Measurements from ENCODE around the gene HMGA1.

The HMGA1 gene

GRCh38 chr6:34201455-34202107, 35.1 kb upstream of the HMGA1 start:
- Histone ChIP-seq H3K36me3 (no peaks in the 10 kb centered on the region), H3K9ac (no peak overlapping the region), H3K27me3 (no peaks in the 10 kb centered on the region), H3K4me1 (peaks cover 2% of the 10 kb centered on the region), H3K4me3 (no peak overlapping the region), H3K4me2 (no peak overlapping the region), H3K27ac (no peak overlapping the region), H4K20me1 (no peaks in the 10 kb centered on the region), H3K9me3 (peaks cover 18% of the 10 kb centered on the region)
- TF ChIP-seq Cebpa-rat (IDR thresholded peaks at IDR 0.05) = no peak

DNA sequence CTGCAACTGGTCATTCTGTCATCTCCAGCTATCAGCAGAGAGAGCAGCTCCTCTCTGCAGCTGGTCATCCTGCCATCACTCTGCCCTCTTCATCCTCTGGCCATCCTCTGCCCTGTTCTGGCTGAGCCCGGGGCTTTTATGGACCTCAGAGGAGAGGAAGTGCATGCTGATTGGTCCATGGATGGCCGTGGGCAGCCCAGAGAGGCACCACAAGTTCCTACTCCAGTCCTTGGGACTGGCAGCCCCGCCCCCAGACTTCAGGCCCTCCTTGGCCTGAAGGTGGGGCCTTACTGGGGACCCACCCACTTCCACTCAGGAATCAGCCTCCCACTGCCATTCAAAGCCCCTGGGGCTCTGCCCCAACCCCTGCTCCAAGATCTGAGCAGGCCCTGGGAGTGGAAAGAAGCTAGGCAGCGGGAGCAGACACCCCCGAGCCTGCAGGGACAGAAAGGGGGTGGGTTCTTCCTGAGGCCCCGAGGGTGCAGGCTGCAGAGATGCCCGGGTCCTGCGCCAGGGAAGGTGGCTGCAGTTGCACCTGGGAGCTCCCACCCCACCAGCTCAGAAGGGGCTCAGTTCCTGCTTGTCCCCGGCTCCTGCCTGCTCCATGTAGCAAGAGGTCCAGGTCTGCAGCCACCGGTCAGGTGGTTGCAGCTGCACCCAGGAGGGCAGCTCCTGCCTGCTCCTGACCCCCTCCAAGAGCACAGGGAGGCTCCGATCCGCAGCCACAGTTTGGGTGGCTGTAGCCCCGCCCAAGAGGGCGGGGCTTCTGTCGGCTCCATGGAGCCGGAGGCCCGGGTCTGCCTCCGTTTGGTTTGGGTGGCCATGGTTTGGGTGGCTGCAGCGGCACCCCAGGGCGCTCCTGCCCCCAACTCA, 34.1 kb upstream of the HMGA1 start:
- no peak for TF ChIP-seq Cebpa-rat (IDR thresholded peaks at IDR 0.05)
- H4K20me1 ChIP-seq = no peaks in the 10 kb centered on the region
- peaks cover 18% of the 10 kb centered on the region for H3K9me3 ChIP-seq
- no peak overlapping the region for H3K27ac ChIP-seq
- H3K36me3 ChIP-seq = no peaks in the 10 kb centered on the region
- H3K4me1 ChIP-seq = no peaks in the 10 kb centered on the region
- H3K27me3 ChIP-seq = no peaks in the 10 kb centered on the region
- H3K4me2 ChIP-seq = no peak overlapping the region
- H3K4me3 ChIP-seq = no peak overlapping the region
- no peak overlapping the region for H3K9ac ChIP-seq

DNA sequence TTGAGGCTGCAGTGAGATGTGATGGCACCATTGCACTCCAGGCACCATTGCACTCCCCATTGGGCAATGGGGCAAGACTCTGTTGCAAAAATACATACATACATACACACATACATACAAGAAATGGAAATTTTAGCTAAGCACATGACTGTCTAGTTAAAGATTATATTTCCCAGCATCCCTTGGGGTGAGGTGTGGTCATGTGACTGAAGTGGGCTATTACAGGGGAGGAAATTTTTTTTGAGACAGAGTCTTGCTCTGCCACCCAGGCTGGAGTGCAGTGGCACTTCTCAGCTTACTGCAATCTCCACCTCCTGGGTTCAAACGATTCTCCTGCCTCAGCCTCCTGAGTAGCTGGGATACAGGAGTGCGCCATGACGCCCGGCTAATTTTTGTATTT, 32.0 kb upstream of the HMGA1 start:
- no peaks in the 10 kb centered on the region for H3K36me3 ChIP-seq
- no peak for TF ChIP-seq Cebpa-rat (IDR thresholded peaks at IDR 0.05)
- H3K27me3 ChIP-seq = no peaks in the 10 kb centered on the region
- H3K27ac ChIP-seq = no peak overlapping the region
- no peak overlapping the region for H3K4me3 ChIP-seq
- no peak overlapping the region for H3K9ac ChIP-seq
- H4K20me1 ChIP-seq = no peaks in the 10 kb centered on the region
- H3K4me1 ChIP-seq = no peaks in the 10 kb centered on the region
- H3K9me3 ChIP-seq = peaks cover 18% of the 10 kb centered on the region
- H3K4me2 ChIP-seq = no peak overlapping the region

DNA sequence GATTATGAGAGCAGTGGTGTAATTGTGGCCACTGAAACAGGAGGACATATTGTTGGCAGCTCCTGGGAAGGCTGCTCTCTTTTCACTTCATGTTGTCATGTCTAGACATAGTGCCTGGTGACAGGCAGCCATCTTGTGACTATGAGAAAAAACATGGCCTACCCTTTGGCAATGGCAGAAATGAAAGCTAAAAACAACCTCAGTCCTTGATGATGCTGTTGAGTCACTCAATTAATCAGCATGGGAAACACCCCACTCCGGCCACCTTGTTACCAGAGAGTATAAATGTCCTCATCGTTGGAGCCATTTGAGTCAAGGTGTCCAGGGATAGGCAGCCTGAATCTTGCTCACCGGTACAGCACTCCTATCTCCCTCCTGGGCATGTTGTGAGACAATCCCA, 31.2 kb upstream of the HMGA1 start:
- no peak for TF ChIP-seq Cebpa-rat (IDR thresholded peaks at IDR 0.05)
- H4K20me1 ChIP-seq = no peaks in the 10 kb centered on the region
- peaks cover 18% of the 10 kb centered on the region for H3K9me3 ChIP-seq
- H3K36me3 ChIP-seq = no peaks in the 10 kb centered on the region
- H3K9ac ChIP-seq = no peak overlapping the region
- H3K4me2 ChIP-seq = no peak overlapping the region
- no peaks in the 10 kb centered on the region for H3K27me3 ChIP-seq
- H3K4me1 ChIP-seq = no peaks in the 10 kb centered on the region
- H3K4me3 ChIP-seq = no peak overlapping the region
- H3K27ac ChIP-seq = no peak overlapping the region

DNA sequence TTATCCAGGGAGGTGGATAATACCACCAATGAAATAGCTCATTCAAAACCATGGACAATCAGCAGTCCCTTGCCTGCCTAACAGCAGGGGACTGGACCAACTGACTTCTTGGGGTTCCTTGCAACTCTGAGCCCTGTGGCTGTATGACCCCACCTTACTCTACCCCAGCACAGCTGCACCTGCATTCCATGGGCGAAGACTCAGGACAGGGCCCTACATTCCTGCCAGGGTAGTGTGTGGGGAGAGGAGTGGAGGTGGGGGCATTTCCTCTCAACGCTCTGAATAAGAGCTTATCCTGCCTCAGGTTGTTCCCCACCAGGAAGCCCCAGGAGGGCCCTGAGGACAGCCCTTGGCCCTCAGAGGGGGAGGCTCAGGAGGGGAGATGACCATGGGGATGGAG, 30.8 kb upstream of the HMGA1 start:
- Histone ChIP-seq H3K9ac (no peak overlapping the region), H4K20me1 (no peaks in the 10 kb centered on the region), H3K4me1 (no peaks in the 10 kb centered on the region), H3K9me3 (peaks cover 18% of the 10 kb centered on the region), H3K36me3 (no peaks in the 10 kb centered on the region), H3K4me3 (no peak overlapping the region), H3K27me3 (no peaks in the 10 kb centered on the region), H3K4me2 (no peak overlapping the region), H3K27ac (no peak overlapping the region)
- TF ChIP-seq Cebpa-rat (IDR thresholded peaks at IDR 0.05) = no peak

GRCh38 chr6:34206726-34207125, 29.9 kb upstream of the HMGA1 start:
- no peak overlapping the region for H3K4me3 ChIP-seq
- no peaks in the 10 kb centered on the region for H4K20me1 ChIP-seq
- TF ChIP-seq Cebpa-rat (IDR thresholded peaks at IDR 0.05) = no peak
- H3K4me2 ChIP-seq = no peak overlapping the region
- H3K27me3 ChIP-seq = no peaks in the 10 kb centered on the region
- no peak overlapping the region for H3K9ac ChIP-seq
- H3K27ac ChIP-seq = no peak overlapping the region
- peaks cover 13% of the 10 kb centered on the region for H3K9me3 ChIP-seq
- no peaks in the 10 kb centered on the region for H3K4me1 ChIP-seq
- no peaks in the 10 kb centered on the region for H3K36me3 ChIP-seq

- H3K4me3 ChIP-seq = no peak overlapping the region
- peaks cover 2% of the 10 kb centered on the region for H3K9me3 ChIP-seq
- no peaks in the 10 kb centered on the region for H3K4me1 ChIP-seq
- H3K4me2 ChIP-seq = no peak overlapping the region
- no peaks in the 10 kb centered on the region for H3K36me3 ChIP-seq
- TF ChIP-seq Cebpa-rat (IDR thresholded peaks at IDR 0.05) = no peak
- no peaks in the 10 kb centered on the region for H3K27me3 ChIP-seq
- H3K9ac ChIP-seq = no peak overlapping the region
- no peak overlapping the region for H3K27ac ChIP-seq
- H4K20me1 ChIP-seq = no peaks in the 10 kb centered on the region
These were observed 28.8 kb upstream of the HMGA1 start for GRCh38 chr6:34207695-34208443.

- Histone ChIP-seq H3K27me3 (no peaks in the 10 kb centered on the region), H4K20me1 (no peaks in the 10 kb centered on the region), H3K36me3 (no peaks in the 10 kb centered on the region), H3K27ac (no peak overlapping the region), H3K9ac (no peak overlapping the region), H3K4me2 (no peak overlapping the region), H3K4me1 (peaks cover 8% of the 10 kb centered on the region; the same call in 1 of the 2 replicates), H3K4me3 (no peak overlapping the region), H3K9me3 (no peaks in the 10 kb centered on the region)
- no peak for TF ChIP-seq Cebpa-rat (IDR thresholded peaks at IDR 0.05)
These were observed 22.9 kb upstream of the HMGA1 start for GRCh38 chr6:34213772-34214171.

DNA sequence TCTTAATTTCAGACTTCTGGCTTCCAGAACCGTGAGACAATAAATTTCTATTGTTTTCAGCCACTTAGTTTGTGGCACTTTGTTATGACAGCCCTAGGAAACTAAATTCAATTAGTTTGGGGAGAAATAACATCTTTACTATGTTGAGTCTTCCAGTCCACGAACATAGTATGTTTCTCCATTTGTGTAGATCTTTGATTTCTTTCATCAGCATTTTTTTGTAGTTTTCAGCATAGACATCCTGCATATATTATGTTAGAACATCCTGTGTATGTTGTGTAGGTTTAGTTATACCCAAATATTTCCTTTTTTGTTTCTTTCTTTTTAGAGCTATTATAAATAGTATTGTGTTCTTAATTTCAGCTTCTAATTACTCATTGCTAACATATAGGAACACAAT, 18.0 kb upstream of the HMGA1 start:
- Histone ChIP-seq H3K4me2 (no peak overlapping the region), H3K36me3 (no peaks in the 10 kb centered on the region), H3K27me3 (no peaks in the 10 kb centered on the region), H3K9me3 (no peaks in the 10 kb centered on the region), H3K9ac (no peak overlapping the region), H3K27ac (no peak overlapping the region), H4K20me1 (no peaks in the 10 kb centered on the region), H3K4me3 (no peak overlapping the region), H3K4me1 (peaks cover 19% of the 10 kb centered on the region)
- TF ChIP-seq Cebpa-rat (IDR thresholded peaks at IDR 0.05) = no peak

Measured in BLaER1 (cell line).